Right atrium auricular region (tissue), 2 donors: ENCODE data around the gene APOLD1. TPM values are rescaled to one million over a fixed set of nuclear protein-coding genes. Genes with fewer than 3 reads are reported as not detected.

Experiments
- DNase-seq: peaks from one replicate; pipeline ENCODE4 v3.0.0-alpha.2; 2019; ENCODE audit warnings: low spot score
- H3K27ac ChIP-seq, 2 donors: fragments of 200-600 bp; sonication (generic); 1 replicate in 1 of 2; 2 replicates in 1 of 2; pipeline ENCODE4 v1.5.1; 2016 to 2019
- H3K27me3 ChIP-seq, 2 donors: fragments of 200-600 bp; sonication (generic); one replicate each; pipeline versions ENCODE4 v1.5.1 to v1.6.0; 2017 to 2019
- H3K36me3 ChIP-seq: fragments of 200-600 bp; sonication (generic); one replicate; pipeline ENCODE4 v1.5.1; 2016
- H3K4me1 ChIP-seq, 2 donors: fragments of 200-600 bp; sonication (generic); one replicate each; pipeline versions ENCODE4 v1.5.1 to v1.6.0; 2017 to 2019
- H3K4me3 ChIP-seq, 2 donors: fragments of 200-600 bp; sonication (generic); 1 replicate in 1 of 2; 2 replicates in 1 of 2; pipeline ENCODE4 v1.5.1; 2017 to 2019; ENCODE audit warnings: mild to moderate bottlenecking in 1 of 2, moderate library complexity in 1 of 2
- H3K9me3 ChIP-seq, 2 donors: fragments of 200-600 bp; sonication (generic); one replicate each; pipeline ENCODE4 v1.5.1; 2019
- CTCF ChIP-seq, 2 donors: fragments of 200-600 bp; sonication (generic); IDR thresholded peaks; one replicate each; pipeline ENCODE4 v1.5.1; 2019; ENCODE audit warnings: antibody characterized with exemption in 2 of 2
- total RNA-seq, 2 donors: library from RNA; depleted of rRNA; stranded (reverse); fragments of >200 nt; gene quantifications; one replicate each; pipeline ENCODE4 v1.1.0, GENCODE V29; 2016

The APOLD1 gene
- total RNA-seq, 2 donors from 2014 or later = 49.9 to 70.2 TPM

- no peak overlapping the region for H3K4me3 ChIP-seq
- H3K27ac ChIP-seq = no peak overlapping the region
- no peaks in the 10 kb centered on the region for H3K36me3 ChIP-seq
- no peaks in the 10 kb centered on the region for H3K4me1 ChIP-seq
- no peaks in the 10 kb centered on the region for H3K9me3 ChIP-seq
- H3K27me3 ChIP-seq = no peaks in the 10 kb centered on the region
- TF ChIP-seq CTCF (IDR thresholded peaks at IDR 0.05) = no peak
- no peak for DNase-seq
These were observed 26.1 kb upstream of the APOLD1 start for GRCh38 chr12:12759234-12759915.

- H3K4me3 ChIP-seq = no peak overlapping the region
- no peaks in the 10 kb centered on the region for H3K4me1 ChIP-seq
- H3K36me3 ChIP-seq = no peaks in the 10 kb centered on the region
- H3K27ac ChIP-seq = no peak overlapping the region
- H3K9me3 ChIP-seq = peaks cover 0 to 4% of the 10 kb centered on the region in 2 donors
- H3K27me3 ChIP-seq = no peaks in the 10 kb centered on the region
- no peak for TF ChIP-seq CTCF (IDR thresholded peaks at IDR 0.05)
- no peak for DNase-seq
These were observed 20.6 kb upstream of the APOLD1 start for GRCh38 chr12:12764824-12765223.

GRCh38 chr12:12770262-12770661 is 15.2 kb upstream of the APOLD1 start:
- DNase-seq = no peak
- Histone ChIP-seq H3K9me3 (peaks cover 0 to 20% of the 10 kb centered on the region in 2 donors), H3K27ac (no peak overlapping the region), H3K4me1 (no peaks in the 10 kb centered on the region), H3K36me3 (no peaks in the 10 kb centered on the region), H3K4me3 (no peak overlapping the region), H3K27me3 (no peaks in the 10 kb centered on the region)
- TF ChIP-seq CTCF (IDR thresholded peaks at IDR 0.05) = no peak

GRCh38 chr12:12774791-12775190 is 10.7 kb upstream of the APOLD1 start:
- Histone ChIP-seq H3K27me3 (no peaks in the 10 kb centered on the region), H3K4me1 (peaks cover 0 to 8% of the 10 kb centered on the region in 2 donors)
- no peak for TF ChIP-seq CTCF (IDR thresholded peaks at IDR 0.05)

GRCh38 chr12:12776261-12776660 is 9.2 kb upstream of the APOLD1 start:
- peaks cover 0 to 1% of the 10 kb centered on the region in 2 donors for H3K9me3 ChIP-seq
- no peak for DNase-seq
- no peaks in the 10 kb centered on the region for H3K36me3 ChIP-seq
- H3K27ac ChIP-seq = no peak overlapping the region
- TF ChIP-seq CTCF (IDR thresholded peaks at IDR 0.05) = no peak
- peaks cover 0 to 9% of the 10 kb centered on the region in 2 donors for H3K4me1 ChIP-seq
- H3K27me3 ChIP-seq = no peaks in the 10 kb centered on the region
- no peak overlapping the region for H3K4me3 ChIP-seq

More at GRCh38 chr12:12774791-12775190, 10.7 kb upstream of the APOLD1 start:
- Histone ChIP-seq H3K4me3 (no peak overlapping the region), H3K27ac (no peak overlapping the region), H3K9me3 (peaks cover 0 to 16% of the 10 kb centered on the region in 2 donors), H3K36me3 (no peaks in the 10 kb centered on the region)
- no peak for DNase-seq

GRCh38 chr12:12777092-12777491 is 8.4 kb upstream of the APOLD1 start:
- TF ChIP-seq CTCF (IDR thresholded peaks at IDR 0.05) = no peak
- H3K36me3 ChIP-seq = no peaks in the 10 kb centered on the region
- H3K27ac ChIP-seq = no peak overlapping the region
- no peak overlapping the region for H3K4me3 ChIP-seq
- H3K9me3 ChIP-seq = no peaks in the 10 kb centered on the region
- no peak for DNase-seq
- H3K4me1 ChIP-seq = peaks cover 0 to 9% of the 10 kb centered on the region in 2 donors
- H3K27me3 ChIP-seq = no peaks in the 10 kb centered on the region
